Vagina (tissue), 2 donors: Measurements from ENCODE around the gene SVIL.
"Not testable (repeated sequence)": the region's sequence is repeated elsewhere in the genome, so short reads cannot be mapped to it uniquely, and the experiment has no call there.

ENCODE experiments used
- CTCF ChIP-seq, 3 experiments: fragments of 450-650 bp in 2 of 3; fragments of 200-600 bp in 1 of 3; sonication (generic) in 1 of 3; IDR thresholded peaks; one replicate each; pipeline ENCODE4 v1.5.1; 2017 to 2019; ENCODE audit warnings: antibody characterized with exemption in 3 of 3, mild to moderate bottlenecking in 2 of 3, moderate library complexity in 2 of 3
- POLR2A ChIP-seq, 2 donors: fragments of 450-650 bp; IDR thresholded peaks; one replicate each; pipeline ENCODE4 v1.6.1; 2017; ENCODE audit warnings: antibody characterized with exemption in 2 of 2, mild to moderate bottlenecking in 2 of 2, moderate library complexity in 2 of 2
- POLR2AphosphoS5 ChIP-seq, 2 donors: sonication (generic); formaldehyde crosslinking; IDR thresholded peaks; one replicate each; pipeline ENCODE4 v1.9.0; 2017; ENCODE audit warnings: antibody characterized with exemption in 2 of 2, mild to moderate bottlenecking in 2 of 2, low read depth in 1 of 2; ENCODE audit not compliant: insufficient read depth in 1 of 2

DNA sequence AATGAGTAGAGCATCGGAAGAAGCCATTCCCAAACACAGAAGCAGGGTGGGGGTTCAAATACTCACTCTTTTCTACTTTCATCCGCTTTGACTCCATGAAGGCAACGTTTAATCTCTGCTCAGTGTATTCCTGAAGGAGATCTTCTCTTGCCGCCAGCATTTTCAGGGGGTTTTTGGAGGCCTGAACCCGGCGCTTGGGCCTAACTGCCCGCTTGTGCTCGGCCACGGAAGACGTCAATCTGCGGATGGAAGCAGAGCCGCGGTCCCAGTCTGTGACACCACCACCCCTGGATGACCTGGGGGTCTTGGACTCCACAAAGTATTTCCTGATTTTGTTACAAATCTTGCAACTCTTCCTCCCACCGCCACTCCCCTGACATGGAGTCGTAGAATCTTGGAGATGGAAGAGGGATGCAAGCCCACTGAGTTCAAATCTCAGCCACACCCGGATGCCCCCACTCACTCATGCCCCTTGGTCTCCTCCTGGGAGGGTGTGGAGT lies 143.9 kb downstream of the SVIL start:
- TF ChIP-seq CTCF (IDR thresholded peaks at IDR 0.05); POLR2A (IDR thresholded peaks at IDR 0.05); POLR2AphosphoS5 (IDR thresholded peaks at IDR 0.05; ENCODE audit: insufficient read depth in 1 of 2, low read depth in 1 of 2): not testable (repeated sequence)
